HEK293T (cell line): ENCODE measurements around the gene DNAJC15.
"Not testable (repeated sequence)": the region's sequence is repeated elsewhere in the genome, so short reads cannot be mapped to it uniquely, and the experiment has no call there.

Experiments used
- BHLHE40 ChIP-seq: fragments of 450-650 bp; IDR thresholded peaks from 2 replicates; pipeline ENCODE4 v1.6.1; 2016; ENCODE audit warnings: mild to moderate bottlenecking, moderate library complexity, borderline replicate concordance
- CTBP1 ChIP-seq: fragments of 450-650 bp; IDR thresholded peaks from 2 replicates; pipeline ENCODE4 v1.6.1; 2016; ENCODE audit warnings: borderline replicate concordance
- FOXA1 ChIP-seq: fragments of 450-650 bp; IDR thresholded peaks from 2 replicates; pipeline ENCODE4 v1.6.1; 2016; ENCODE audit warnings: mild to moderate bottlenecking
- HDGF ChIP-seq: fragments of 450-650 bp; IDR thresholded peaks from 2 replicates; pipeline ENCODE4 v1.6.1; 2017; ENCODE audit warnings: antibody characterized with exemption, borderline replicate concordance
- L3MBTL2 ChIP-seq: fragments of 450-650 bp; conservative IDR thresholded peaks from 2 replicates; pipeline ENCODE4 v1.6.1; 2016; ENCODE audit warnings: mild to moderate bottlenecking
- NFRKB ChIP-seq: fragments of 450-650 bp; IDR thresholded peaks from 2 replicates; pipeline ENCODE4 v1.6.1; 2016; ENCODE audit warnings: mild to moderate bottlenecking, moderate library complexity
- SP1 ChIP-seq: fragments of 450-650 bp; IDR thresholded peaks from 2 replicates; pipeline ENCODE4 v1.6.1; 2017
- TARDBP ChIP-seq: fragments of 450-650 bp; IDR thresholded peaks from 2 replicates; pipeline ENCODE4 v1.6.1; 2016

GRCh38 chr13:43040581-43041368 lies 17.4 kb downstream of the DNAJC15 start:
- TF ChIP-seq NFRKB, HDGF, FOXA1, BHLHE40, TARDBP, SP1, CTBP1, L3MBTL2: not testable (repeated sequence)
